Right lung (tissue), 5 donors: ENCODE results near the gene OR10P1. TPM values are rescaled to one million over a fixed set of nuclear protein-coding genes. Genes with fewer than 3 reads are reported as not detected.

Experiments
- DNase-seq, 2 donors: peaks; one replicate each; pipeline ENCODE4 v3.0.0-alpha.2; 2013
- polyA plus RNA-seq, 5 donors: library from polyadenylated mRNA; unstranded; fragments of 120-200 nt; gene quantifications; one replicate each; pipeline versions ENCODE4 v1.2.1 to v1.2.3, GENCODE V29; 2013; ENCODE audit warnings: inconsistent platforms in 1 of 5, low replicate concordance in 1 of 5; ENCODE audit not compliant: insufficient read length in 5 of 5, insufficient read depth in 1 of 5

The OR10P1 gene
- polyA plus RNA-seq, 5 donors = not detected

DNA sequence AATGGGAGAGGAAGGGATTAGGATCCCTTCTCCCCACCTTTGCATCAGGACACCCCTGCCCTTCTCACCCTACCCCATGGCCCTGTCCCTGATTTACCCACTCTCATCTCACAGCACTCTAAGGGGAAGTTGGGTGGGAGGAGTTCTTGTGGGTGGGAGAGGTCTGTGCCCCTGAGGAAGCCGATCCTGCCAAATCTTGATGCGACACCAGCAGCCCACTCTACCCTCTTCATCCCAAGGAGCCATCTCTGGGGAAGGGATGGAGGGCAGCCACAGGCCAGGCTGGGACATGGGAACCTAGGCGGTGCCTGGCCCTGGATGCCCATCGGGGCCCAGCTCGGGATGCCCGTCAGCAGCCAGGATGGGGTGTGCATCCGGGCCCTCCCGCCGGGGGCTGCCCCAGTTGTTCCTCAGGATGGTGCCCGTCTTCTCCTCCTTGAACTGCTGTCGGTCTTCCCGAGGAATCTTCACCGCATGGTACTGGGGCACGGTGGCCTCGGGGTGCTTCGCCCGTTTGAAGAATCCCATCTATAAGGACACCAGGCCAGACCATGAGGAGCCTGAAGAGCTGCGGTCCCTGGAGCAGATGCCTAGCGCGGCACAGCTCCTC lies 48.2 kb downstream of the OR10P1 start:
- no peak for DNase-seq

GRCh38 chr12:55685671-55686070 lies 49.0 kb downstream of the OR10P1 start:
- no peak for DNase-seq

- no peak for DNase-seq
Observed at GRCh38 chr12:55686366-55687010, 49.8 kb downstream of the OR10P1 start.

Other genes starting within 250 kb of the OR10P1 start
- gene OR6C65, start 236.4 kb upstream of the OR10P1 start, polyA plus RNA-seq = not detected
- gene OR6C76, start 210.6 kb upstream of the OR10P1 start, polyA plus RNA-seq = not detected
- gene OR6C2, start 192.8 kb upstream of the OR10P1 start, polyA plus RNA-seq = not detected
- not detected for gene OR6C70, start 166.8 kb upstream of the OR10P1 start, polyA plus RNA-seq
- not detected for gene OR6C68, start 144.5 kb upstream of the OR10P1 start, polyA plus RNA-seq
- under 1 TPM in 3 of 5 donors, not detected in 2; 0.03 to 0.04 (median 0.04) TPM for gene OR6C4, start 87.3 kb upstream of the OR10P1 start, polyA plus RNA-seq
- gene OR2AP1, start 64.4 kb upstream of the OR10P1 start, polyA plus RNA-seq = not detected
- 10 to 100 TPM; 11.4 to 33.9 (median 27.2) TPM for gene ITGA7, start 71.0 kb downstream of the OR10P1 start, polyA plus RNA-seq
- gene BLOC1S1, start 79.2 kb downstream of the OR10P1 start, polyA plus RNA-seq = 10 to 100 TPM; 73.1 to 89.0 (median 80.2) TPM
- 10 to 100 TPM in 3 of 5 donors, 1 to 10 TPM in 2; 8.7 to 15.0 (median 10.6) TPM for gene RDH5, start 83.5 kb downstream of the OR10P1 start, polyA plus RNA-seq
- 100 to 1,000 TPM; 547 to 835 (median 722) TPM for gene CD63, start 92.1 kb downstream of the OR10P1 start, polyA plus RNA-seq
- gene GDF11, start 106.2 kb downstream of the OR10P1 start, polyA plus RNA-seq = 10 to 100 TPM; 14.0 to 19.8 (median 17.4) TPM
- gene SARNP, start 180.8 kb downstream of the OR10P1 start, polyA plus RNA-seq = 100 to 1,000 TPM; 110 to 148 (median 115) TPM
- gene ORMDL2, start 181.1 kb downstream of the OR10P1 start, polyA plus RNA-seq = 10 to 100 TPM; 20.3 to 26.3 (median 24.4) TPM
- 10 to 100 TPM; 31.8 to 40.9 (median 36.1) TPM for gene DNAJC14, start 192.7 kb downstream of the OR10P1 start, polyA plus RNA-seq
- gene MMP19, start 206.0 kb downstream of the OR10P1 start, polyA plus RNA-seq = 10 to 100 TPM in 4 of 5 donors, 1 to 10 TPM in 1; 9.3 to 12.1 (median 10.7) TPM